ENCODE measurements around the gene GNG7.

GNG7 gene

GRCh38 chr19:2702170-2703076, at the start of gene GNG7:
Gene GNG7 (minus strand): TSS chr19:2702694. CDS start chr19:2520688, 182,006 bp downstream.
- Histone ChIP-seq H3K27me3 (ENCODE audit: insufficient read depth, low read length) (peaks cover 36% of the 10 kb centered on the region), H3K79me2 (ENCODE audit: control insufficient read depth, insufficient read depth, low read length, unreplicated experiment) (no peaks in the 10 kb centered on the region), H3K36me3 (ENCODE audit: insufficient read depth, low read length) (no peaks in the 10 kb centered on the region), H3K4me1 (ENCODE audit: control insufficient read depth, insufficient read depth, low read length, unreplicated experiment) (no peaks in the 10 kb centered on the region), H3K27ac (ENCODE audit: low read depth, low read length) (no peak within 1 kb of the TSS), H3K4me3 (ENCODE audit: low read depth, low read length) (no peak within 1 kb of the TSS), H2AFZ (ENCODE audit: low read length, unreplicated experiment) (no peak within 1 kb of the TSS)

- Histone ChIP-seq H3K36me3 (ENCODE audit: insufficient read depth, low read length) (no peaks in the 10 kb centered on the region), H3K4me1 (ENCODE audit: control insufficient read depth, insufficient read depth, low read length, unreplicated experiment) (no peaks in the 10 kb centered on the region), H3K27ac (ENCODE audit: low read depth, low read length) (no peak overlapping the region), H3K79me2 (ENCODE audit: control insufficient read depth, insufficient read depth, low read length, unreplicated experiment) (no peaks in the 10 kb centered on the region), H3K27me3 (ENCODE audit: insufficient read depth, low read length) (peaks cover 3% of the 10 kb centered on the region; the same call in 1 of the 2 replicates), H3K4me3 (ENCODE audit: low read depth, low read length) (no peak overlapping the region), H2AFZ (ENCODE audit: low read length, unreplicated experiment) (no peak overlapping the region)
These were observed 48.9 kb upstream of the GNG7 start for GRCh38 chr19:2751438-2751830.

GRCh38 chr19:2750808-2751437, 48.4 kb upstream of the GNG7 start:
- H3K27ac ChIP-seq (ENCODE audit: low read depth, low read length): no peak overlapping the region
- no peak overlapping the region for H2AFZ ChIP-seq (ENCODE audit: low read length, unreplicated experiment)
- H3K36me3 ChIP-seq (ENCODE audit: insufficient read depth, low read length): no peaks in the 10 kb centered on the region
- no peaks in the 10 kb centered on the region for H3K79me2 ChIP-seq (ENCODE audit: control insufficient read depth, insufficient read depth, low read length, unreplicated experiment)
- no peak overlapping the region for H3K4me3 ChIP-seq (ENCODE audit: low read depth, low read length)
- H3K4me1 ChIP-seq (ENCODE audit: control insufficient read depth, insufficient read depth, low read length, unreplicated experiment): no peaks in the 10 kb centered on the region
- peaks cover 3% of the 10 kb centered on the region; the same call in 1 of the 2 replicates for H3K27me3 ChIP-seq (ENCODE audit: insufficient read depth, low read length)

- Histone ChIP-seq H3K27me3 (ENCODE audit: insufficient read depth, low read length) (peaks cover 3% of the 10 kb centered on the region), H3K4me1 (ENCODE audit: control insufficient read depth, insufficient read depth, low read length, unreplicated experiment) (no peaks in the 10 kb centered on the region), H3K36me3 (ENCODE audit: insufficient read depth, low read length) (no peaks in the 10 kb centered on the region), H3K79me2 (ENCODE audit: control insufficient read depth, insufficient read depth, low read length, unreplicated experiment) (no peaks in the 10 kb centered on the region), H3K27ac (ENCODE audit: low read depth, low read length) (no peak overlapping the region), H2AFZ (ENCODE audit: low read length, unreplicated experiment) (no peak overlapping the region), H3K4me3 (ENCODE audit: low read depth, low read length) (no peak overlapping the region)
These were observed 44.9 kb upstream of the GNG7 start for GRCh38 chr19:2747349-2747748.

GRCh38 chr19:2744113-2744512, 41.6 kb upstream of the GNG7 start:
- no peak overlapping the region for H3K4me3 ChIP-seq (ENCODE audit: low read depth, low read length)
- no peaks in the 10 kb centered on the region for H3K79me2 ChIP-seq (ENCODE audit: control insufficient read depth, insufficient read depth, low read length, unreplicated experiment)
- no peak overlapping the region for H2AFZ ChIP-seq (ENCODE audit: low read length, unreplicated experiment)
- H3K27me3 ChIP-seq (ENCODE audit: insufficient read depth, low read length): peaks cover 3% of the 10 kb centered on the region
- H3K4me1 ChIP-seq (ENCODE audit: control insufficient read depth, insufficient read depth, low read length, unreplicated experiment): no peaks in the 10 kb centered on the region
- H3K27ac ChIP-seq (ENCODE audit: low read depth, low read length): no peak overlapping the region
- no peaks in the 10 kb centered on the region for H3K36me3 ChIP-seq (ENCODE audit: insufficient read depth, low read length)

DNA sequence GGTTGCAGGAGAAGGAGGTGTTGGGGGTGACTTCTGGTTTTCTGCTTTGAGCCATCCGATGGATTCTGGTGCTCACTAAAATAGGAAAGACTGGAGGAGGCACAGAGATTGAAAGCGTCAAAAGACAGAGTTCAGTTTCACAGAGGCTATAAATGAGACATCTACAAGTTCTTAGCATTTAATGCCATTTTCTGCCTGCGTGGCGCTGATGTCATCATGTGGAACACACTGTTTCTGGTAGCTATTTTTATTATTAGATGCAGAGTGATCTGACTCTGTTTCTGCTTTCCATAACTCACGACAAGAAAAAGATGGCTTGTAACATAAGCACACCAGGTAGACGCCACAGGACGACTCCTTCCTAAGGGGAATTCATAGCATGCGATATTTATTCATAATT, 40.6 kb upstream of the GNG7 start:
- Histone ChIP-seq H2AFZ (ENCODE audit: low read length, unreplicated experiment) (no peak overlapping the region), H3K27me3 (ENCODE audit: insufficient read depth, low read length) (peaks cover 1% of the 10 kb centered on the region), H3K79me2 (ENCODE audit: control insufficient read depth, insufficient read depth, low read length, unreplicated experiment) (no peaks in the 10 kb centered on the region)

GRCh38 chr19:2740314-2740656, 37.8 kb upstream of the GNG7 start:
- Histone ChIP-seq H3K27me3 (ENCODE audit: insufficient read depth, low read length) (no peaks in the 10 kb centered on the region; the same call in 1 of the 2 replicates), H3K36me3 (ENCODE audit: insufficient read depth, low read length) (peaks cover 7% of the 10 kb centered on the region; the same call in 1 of the 2 replicates), H3K27ac (ENCODE audit: low read depth, low read length) (no peak overlapping the region), H2AFZ (ENCODE audit: low read length, unreplicated experiment) (no peak overlapping the region), H3K4me1 (ENCODE audit: control insufficient read depth, insufficient read depth, low read length, unreplicated experiment) (no peaks in the 10 kb centered on the region), H3K4me3 (ENCODE audit: low read depth, low read length) (no peak overlapping the region), H3K79me2 (ENCODE audit: control insufficient read depth, insufficient read depth, low read length, unreplicated experiment) (no peaks in the 10 kb centered on the region)

More for the DNA sequence above, 40.6 kb upstream of the GNG7 start:
- Histone ChIP-seq H3K4me1 (ENCODE audit: control insufficient read depth, insufficient read depth, low read length, unreplicated experiment) (no peaks in the 10 kb centered on the region), H3K27ac (ENCODE audit: low read depth, low read length) (no peak overlapping the region), H3K36me3 (ENCODE audit: insufficient read depth, low read length) (no peaks in the 10 kb centered on the region), H3K4me3 (ENCODE audit: low read depth, low read length) (no peak overlapping the region)

- Histone ChIP-seq H3K27ac (ENCODE audit: low read depth, low read length) (no peak within 1 kb of the TSS), H3K36me3 (ENCODE audit: insufficient read depth, low read length) (peaks cover 7% of the 10 kb centered on the region; the same call in 1 of the 2 replicates), H2AFZ (ENCODE audit: low read length, unreplicated experiment) (peak within 1 kb of the TSS; percentile 68), H3K79me2 (ENCODE audit: control insufficient read depth, insufficient read depth, low read length, unreplicated experiment) (no peaks in the 10 kb centered on the region), H3K27me3 (ENCODE audit: insufficient read depth, low read length) (no peaks in the 10 kb centered on the region; the same call in 1 of the 2 replicates), H3K4me3 (ENCODE audit: low read depth, low read length) (peak within 1 kb of the TSS; percentile 95), H3K4me1 (ENCODE audit: control insufficient read depth, insufficient read depth, low read length, unreplicated experiment) (no peaks in the 10 kb centered on the region)
These were observed 37.3 kb upstream of the GNG7 start, which contains the start of gene SLC39A3 for GRCh38 chr19:2739602-2740313. Gene SLC39A3 (minus strand): TSS chr19:2740017. CDS start chr19:2737257, 2,760 bp downstream.

DNA sequence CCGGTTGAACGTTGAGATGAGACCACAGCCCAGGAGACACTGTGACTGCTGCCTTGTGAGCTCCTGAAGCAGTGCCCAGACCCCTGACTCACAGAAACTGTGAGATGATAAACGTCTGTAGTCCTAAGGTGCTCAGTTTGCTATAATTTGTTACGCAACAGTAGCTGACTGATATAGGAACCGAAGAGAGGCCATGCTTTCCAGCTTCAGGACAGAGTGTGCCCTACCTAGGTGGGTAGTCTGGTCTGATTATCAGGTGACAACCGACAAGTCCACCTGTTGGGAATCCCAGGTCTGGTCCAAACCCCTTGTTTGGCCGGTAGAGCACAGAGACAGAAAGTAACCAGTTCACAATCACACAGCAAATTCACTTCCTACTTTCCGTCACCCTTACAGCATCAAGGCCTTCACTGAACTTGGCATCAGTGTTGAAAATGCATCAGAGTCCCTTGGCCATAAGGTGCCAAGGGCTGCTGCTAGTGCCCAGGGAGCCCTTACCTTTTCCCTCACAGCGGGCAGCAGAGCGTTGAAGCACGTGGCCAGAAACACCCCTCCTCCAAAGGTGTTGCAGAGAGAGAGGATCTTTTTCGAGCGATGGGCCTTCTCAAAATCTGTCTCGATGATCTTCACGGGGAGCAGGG, 34.2 kb upstream of the GNG7 start:
- H3K4me3 ChIP-seq (ENCODE audit: low read depth, low read length): no peak overlapping the region
- no peaks in the 10 kb centered on the region for H3K4me1 ChIP-seq (ENCODE audit: control insufficient read depth, insufficient read depth, low read length, unreplicated experiment)
- no peaks in the 10 kb centered on the region for H3K79me2 ChIP-seq (ENCODE audit: control insufficient read depth, insufficient read depth, low read length, unreplicated experiment)
- no peak overlapping the region for H2AFZ ChIP-seq (ENCODE audit: low read length, unreplicated experiment)
- H3K27ac ChIP-seq (ENCODE audit: low read depth, low read length): no peak overlapping the region
- H3K27me3 ChIP-seq (ENCODE audit: insufficient read depth, low read length): no peaks in the 10 kb centered on the region
- H3K36me3 ChIP-seq (ENCODE audit: insufficient read depth, low read length): peaks cover 7% of the 10 kb centered on the region; the same call in 1 of the 2 replicates

- no peaks in the 10 kb centered on the region for H3K4me1 ChIP-seq (ENCODE audit: control insufficient read depth, insufficient read depth, low read length, unreplicated experiment)
- peaks cover 7% of the 10 kb centered on the region; the same call in 1 of the 2 replicates for H3K36me3 ChIP-seq (ENCODE audit: insufficient read depth, low read length)
- no peak overlapping the region for H3K4me3 ChIP-seq (ENCODE audit: low read depth, low read length)
- no peaks in the 10 kb centered on the region for H3K79me2 ChIP-seq (ENCODE audit: control insufficient read depth, insufficient read depth, low read length, unreplicated experiment)
- no peak overlapping the region for H3K27ac ChIP-seq (ENCODE audit: low read depth, low read length)
- no peaks in the 10 kb centered on the region for H3K27me3 ChIP-seq (ENCODE audit: insufficient read depth, low read length)
- no peak overlapping the region for H2AFZ ChIP-seq (ENCODE audit: low read length, unreplicated experiment)
These were observed 32.9 kb upstream of the GNG7 start for GRCh38 chr19:2735374-2735773.
